Effector memory CD8-positive, alpha-beta T cell (primary cell): ENCODE data around the gene DDR2.
"Not testable (repeated sequence)": the region's sequence is repeated elsewhere in the genome, so short reads cannot be mapped to it uniquely, and the experiment has no call there.

Source experiments
- ATAC-seq: fragments of 150-1000 bp; cut with Tn5 transposase; replicated peaks from 2 replicates; pipeline ENCODE4 v1.10.0; 2021; ENCODE audit warnings: mild to moderate bottlenecking, moderate library complexity
- DNase-seq, 3 experiments: peaks; one replicate each; pipeline ENCODE4 v3.0.0; 2021
- H3K27ac Mint-ChIP-seq, 2 donors: one replicate each; pipeline ENCODE4 v1.8.0; 2022; ENCODE audit warnings: mild to moderate bottlenecking in 2 of 2, mixed read lengths in 2 of 2, moderate library complexity in 2 of 2
- H3K27me3 Mint-ChIP-seq, 2 donors: one replicate each; pipeline ENCODE4 v1.8.0; 2022; ENCODE audit warnings: mixed read lengths in 2 of 2
- H3K36me3 Mint-ChIP-seq: one replicate; pipeline ENCODE4 v1.8.0; 2022; ENCODE audit warnings: mild to moderate bottlenecking, moderate library complexity, mixed read lengths; ENCODE audit not compliant: insufficient read depth
- H3K4me1 Mint-ChIP-seq, 2 donors: one replicate each; pipeline ENCODE4 v1.8.0; 2022; ENCODE audit warnings: low read depth in 2 of 2, mixed read lengths in 2 of 2
- H3K4me3 Mint-ChIP-seq, 2 donors: one replicate each; pipeline ENCODE4 v1.8.0; 2022; ENCODE audit warnings: mild to moderate bottlenecking in 2 of 2, mixed read lengths in 2 of 2, moderate library complexity in 2 of 2
- H3K9me3 Mint-ChIP-seq, 2 donors: one replicate each; pipeline ENCODE4 v1.8.0; 2022; ENCODE audit warnings: mixed read lengths in 2 of 2

Gene DDR2

GRCh38 chr1:162818666-162819065 is 186.4 kb downstream of the DDR2 start:
- H3K36me3 Mint-ChIP-seq, H3K27me3 Mint-ChIP-seq, ATAC-seq, H3K9me3 Mint-ChIP-seq, H3K27ac Mint-ChIP-seq, DNase-seq, H3K4me3 Mint-ChIP-seq: not testable (repeated sequence)
- H3K4me1 Mint-ChIP-seq: peaks cover 13 to 19% of the 10 kb centered on the region in 2 donors

GRCh38 chr1:162822391-162823200 is 190.3 kb downstream of the DDR2 start:
- H3K9me3 Mint-ChIP-seq: no peaks in the 10 kb centered on the region
- peak overlapping the region; percentile 79 to 88 for H3K27ac Mint-ChIP-seq
- DNase-seq (no peak), ATAC-seq (peak; percentile 57)
- H3K36me3 Mint-ChIP-seq: no peaks in the 10 kb centered on the region
- H3K4me3 Mint-ChIP-seq: peak overlapping the region; percentile 80 to 81
- peaks cover 13 to 25% of the 10 kb centered on the region in 2 donors for H3K4me1 Mint-ChIP-seq
- H3K27me3 Mint-ChIP-seq: peaks cover 6 to 9% of the 10 kb centered on the region in 2 donors

- Mint-ChIP-seq H3K27me3 (peaks cover 6 to 9% of the 10 kb centered on the region in 2 donors), H3K36me3 (no peaks in the 10 kb centered on the region), H3K4me1 (peaks cover 13 to 25% of the 10 kb centered on the region in 2 donors), H3K27ac (peak overlapping the region; percentile 79 to 88), H3K4me3 (peak overlapping the region; percentile 80 to 81), H3K9me3 (no peaks in the 10 kb centered on the region)
- DNase-seq: no peak
- ATAC-seq: peak; percentile 85
These were observed 191.0 kb downstream of the DDR2 start for GRCh38 chr1:162823231-162823630.

GRCh38 chr1:162823771-162824525 is 191.7 kb downstream of the DDR2 start:
- DNase-seq: no peak
- H3K27me3 Mint-ChIP-seq: peaks cover 6 to 9% of the 10 kb centered on the region in 2 donors
- H3K4me3 Mint-ChIP-seq: no peak overlapping the region
- peak; percentile 4 for ATAC-seq
- no peaks in the 10 kb centered on the region for H3K9me3 Mint-ChIP-seq
- peaks cover 13 to 25% of the 10 kb centered on the region in 2 donors for H3K4me1 Mint-ChIP-seq
- H3K27ac Mint-ChIP-seq: peak overlapping the region; percentile 79 to 88
- no peaks in the 10 kb centered on the region for H3K36me3 Mint-ChIP-seq

- no peak for DNase-seq
- ATAC-seq: no peak
- Mint-ChIP-seq H3K27me3 (peaks cover 0 to 9% of the 10 kb centered on the region in 2 donors), H3K9me3 (no peaks in the 10 kb centered on the region), H3K4me1 (no peaks in the 10 kb centered on the region), H3K36me3 (no peaks in the 10 kb centered on the region), H3K4me3 (no peak overlapping the region), H3K27ac (no peak overlapping the region)
These were observed 197.0 kb downstream of the DDR2 start for GRCh38 chr1:162829268-162829667.

- DNase-seq (no peak), ATAC-seq (no peak)
- Mint-ChIP-seq H3K27ac (no peak overlapping the region), H3K4me3 (no peak overlapping the region), H3K4me1 (peaks cover 4 to 7% of the 10 kb centered on the region in 2 donors), H3K36me3 (no peaks in the 10 kb centered on the region), H3K27me3 (no peaks in the 10 kb centered on the region), H3K9me3 (no peaks in the 10 kb centered on the region)
These were observed 200.2 kb downstream of the DDR2 start for GRCh38 chr1:162832470-162832869.

GRCh38 chr1:162835157-162835899 is 203.1 kb downstream of the DDR2 start:
- no peak for DNase-seq
- peak overlapping the region in 1 of 2 donors; percentile 2 for H3K27ac Mint-ChIP-seq
- no peaks in the 10 kb centered on the region for H3K36me3 Mint-ChIP-seq
- no peak overlapping the region for H3K4me3 Mint-ChIP-seq
- H3K4me1 Mint-ChIP-seq: peaks cover 4 to 7% of the 10 kb centered on the region in 2 donors
- no peak for ATAC-seq
- H3K9me3 Mint-ChIP-seq: peaks cover 0 to 3% of the 10 kb centered on the region in 2 donors
- H3K27me3 Mint-ChIP-seq: peaks cover 5 to 6% of the 10 kb centered on the region in 2 donors
